Measurements from ENCODE around the gene PAPSS2.

- TF ChIP-seq CTCF (IDR thresholded peaks at IDR 0.05; ENCODE audit: insufficient read depth, low read length), result no peak
- TF ChIP-seq GABPA (IDR thresholded peaks at IDR 0.05; ENCODE audit: low read depth), result no peak
- TF ChIP-seq REST (IDR thresholded peaks at IDR 0.05; ENCODE audit: insufficient replicate concordance, low read depth), result no peak
These were observed 24.4 kb downstream of the PAPSS2 start for GRCh38 chr10:87684001-87684638.

Data from HL-60 (cell line).